GM19238 (cell line): ENCODE data around the gene REG3A.

ENCODE experiments used
- DNase-seq: peaks from one replicate; pipeline ENCODE4 v3.0.0; 2011; ENCODE audit warnings: low spot score; ENCODE audit not compliant: insufficient read length

REG3A gene

DNA sequence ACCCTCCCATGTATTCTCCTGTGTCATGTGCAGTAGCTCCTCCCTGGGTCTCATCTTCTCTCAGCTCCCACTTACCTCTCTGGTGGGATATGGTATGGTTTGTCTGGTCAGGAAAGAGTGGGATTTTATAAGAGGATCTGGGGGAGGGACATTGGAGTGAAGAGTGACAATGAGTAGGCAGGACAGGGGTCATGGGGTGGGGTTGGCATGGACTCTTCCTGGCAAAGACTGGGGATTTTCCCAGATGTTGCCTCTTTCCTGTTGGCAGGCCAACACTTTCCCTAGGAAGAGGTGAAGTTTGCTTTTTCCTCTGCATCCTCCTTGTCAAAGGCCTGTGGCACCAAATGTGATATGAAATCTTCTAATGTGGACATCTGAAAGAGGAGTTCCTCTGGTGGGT lies at the start of gene REG3A:
REG3A (minus strand) TSS at position 101 of the 400 bp plus-strand sequence. CDS start 348 bp downstream, outside the sequence.
- DNase-seq: no peak

DNA sequence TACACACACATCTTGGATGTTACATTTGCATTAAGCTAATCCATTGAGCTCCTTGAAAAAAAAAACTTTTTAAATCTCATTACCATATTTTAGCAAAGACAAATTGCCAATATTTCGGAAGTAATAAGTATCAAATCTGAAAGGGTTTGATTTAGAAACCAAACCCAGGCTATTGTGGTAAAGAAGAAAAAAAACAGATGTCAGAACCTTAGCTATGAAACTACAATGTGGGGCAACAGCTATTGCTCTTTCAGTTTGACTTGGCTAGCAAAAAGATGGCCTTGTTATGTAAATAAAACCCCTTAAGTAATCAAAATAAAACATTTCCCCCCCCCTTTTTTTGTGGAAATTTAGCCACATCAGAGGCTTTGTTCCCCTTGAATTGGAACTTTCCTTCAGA lies 41.2 kb upstream of the REG3A start:
- no peak for DNase-seq

DNA sequence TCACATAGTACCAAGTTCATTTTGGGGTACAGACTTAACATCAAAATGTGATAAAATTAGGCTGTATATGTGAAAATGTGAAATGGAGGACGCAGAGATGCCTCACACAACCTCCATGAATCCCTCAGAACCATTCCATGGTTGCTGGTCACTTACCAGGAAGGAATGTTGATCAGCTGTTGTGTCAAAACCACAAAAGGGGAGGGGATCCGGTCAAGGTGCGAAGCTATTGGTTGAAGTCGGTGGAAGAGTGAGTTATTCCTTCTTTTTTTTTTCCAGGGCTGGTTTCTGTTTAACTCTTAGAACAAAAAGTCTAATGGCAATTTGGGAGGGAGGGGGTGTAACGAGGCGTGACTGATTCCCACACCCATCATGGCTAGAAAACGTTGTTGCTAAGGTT lies 32.3 kb upstream of the REG3A start:
- DNase-seq: no peak

DNA sequence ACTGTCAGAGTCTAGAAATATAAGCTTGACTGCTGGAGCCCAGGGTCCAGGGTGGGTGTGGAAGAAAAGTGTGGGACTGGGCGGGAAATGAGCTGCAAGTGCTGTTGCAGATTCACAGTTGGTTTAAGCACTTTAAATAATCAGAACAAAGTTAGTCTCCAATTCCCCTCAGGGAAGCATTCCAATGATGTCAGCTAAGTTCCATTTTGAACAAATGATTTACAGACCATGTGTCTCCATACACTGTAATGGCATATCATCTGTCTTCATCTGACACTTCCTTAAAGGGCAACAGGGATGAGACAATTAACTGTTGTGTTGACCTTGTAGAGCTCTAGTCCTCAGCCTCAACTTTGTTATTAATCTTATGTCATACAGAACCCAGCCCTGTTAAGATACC lies 31.5 kb upstream of the REG3A start:
- DNase-seq: no peak

DNA sequence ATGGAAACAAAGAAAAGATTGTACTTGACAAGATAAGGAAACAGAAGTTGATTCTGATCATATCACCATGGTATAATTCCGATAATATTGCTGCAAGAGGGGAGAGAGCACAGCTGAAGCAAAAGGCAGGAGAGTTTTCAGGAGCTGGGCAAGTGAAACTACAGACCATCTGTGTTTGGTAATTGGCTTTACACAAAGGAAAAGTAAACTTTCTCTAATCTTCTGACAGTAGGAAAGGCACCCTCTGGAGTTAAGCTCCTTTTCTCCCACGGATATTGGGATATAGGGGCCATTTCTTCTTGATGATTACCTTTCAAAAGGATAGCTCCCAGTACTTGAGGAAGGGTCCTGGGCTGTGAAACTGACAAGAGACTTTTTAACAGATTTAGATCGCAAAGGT lies 29.9 kb upstream of the REG3A start:
- no peak for DNase-seq

DNA sequence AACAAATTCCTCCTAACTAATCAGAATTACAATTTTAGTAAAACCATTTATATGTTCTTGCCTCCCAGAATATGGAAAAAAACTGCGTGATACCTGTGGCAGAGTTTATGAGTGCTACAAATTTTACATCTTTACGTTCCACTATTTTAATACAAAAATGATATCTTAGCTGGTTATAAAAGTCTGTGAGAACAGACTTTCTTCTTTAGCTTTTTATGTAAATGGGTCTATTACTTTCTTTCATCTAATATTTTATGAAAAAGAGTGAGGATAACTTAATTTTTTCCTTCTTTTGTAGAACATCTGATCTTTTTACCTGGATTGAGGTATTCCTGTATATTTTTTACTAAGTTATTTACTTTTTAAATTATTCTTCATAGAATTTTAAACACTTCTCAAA lies 22.1 kb upstream of the REG3A start:
- no peak for DNase-seq

DNA sequence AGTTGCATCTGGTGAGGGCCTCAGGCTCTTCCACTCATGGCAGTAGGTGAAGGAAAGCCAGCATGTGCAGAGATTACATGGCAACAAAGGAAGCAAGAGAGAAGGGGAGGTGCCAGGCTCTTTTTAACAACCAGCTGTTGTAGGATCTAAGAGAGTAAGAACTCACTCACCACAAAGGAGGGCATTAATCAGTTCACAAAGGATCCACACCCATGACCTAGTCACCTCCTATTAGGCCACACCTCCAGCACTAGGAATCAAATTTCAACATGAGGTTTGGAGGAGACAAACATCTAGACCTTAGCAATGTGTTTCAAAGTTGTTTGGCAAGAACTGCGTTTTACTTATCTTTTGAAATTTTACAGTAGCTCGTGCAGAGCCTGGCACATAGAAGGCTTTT lies 20.5 kb upstream of the REG3A start:
- no peak for DNase-seq

DNA sequence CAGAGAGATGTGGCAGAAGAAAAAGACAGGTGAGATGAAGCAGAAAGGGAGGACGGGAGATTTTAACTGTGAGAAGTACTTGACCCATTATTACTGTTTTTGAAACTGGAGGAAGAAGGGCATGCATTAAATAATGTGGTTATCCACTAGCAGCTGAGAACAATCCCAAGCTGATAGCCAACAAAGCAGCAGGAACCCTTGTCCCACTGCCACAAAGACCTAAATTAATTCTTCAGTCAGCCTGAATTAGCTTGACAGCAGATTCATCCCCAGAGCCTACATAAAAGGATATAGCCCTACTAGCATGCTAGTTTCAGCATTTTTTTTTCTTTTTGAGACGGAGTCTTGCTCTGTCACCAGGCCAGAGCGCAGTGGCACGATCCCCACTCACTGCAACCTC lies 19.5 kb upstream of the REG3A start:
- no peak for DNase-seq

DNA sequence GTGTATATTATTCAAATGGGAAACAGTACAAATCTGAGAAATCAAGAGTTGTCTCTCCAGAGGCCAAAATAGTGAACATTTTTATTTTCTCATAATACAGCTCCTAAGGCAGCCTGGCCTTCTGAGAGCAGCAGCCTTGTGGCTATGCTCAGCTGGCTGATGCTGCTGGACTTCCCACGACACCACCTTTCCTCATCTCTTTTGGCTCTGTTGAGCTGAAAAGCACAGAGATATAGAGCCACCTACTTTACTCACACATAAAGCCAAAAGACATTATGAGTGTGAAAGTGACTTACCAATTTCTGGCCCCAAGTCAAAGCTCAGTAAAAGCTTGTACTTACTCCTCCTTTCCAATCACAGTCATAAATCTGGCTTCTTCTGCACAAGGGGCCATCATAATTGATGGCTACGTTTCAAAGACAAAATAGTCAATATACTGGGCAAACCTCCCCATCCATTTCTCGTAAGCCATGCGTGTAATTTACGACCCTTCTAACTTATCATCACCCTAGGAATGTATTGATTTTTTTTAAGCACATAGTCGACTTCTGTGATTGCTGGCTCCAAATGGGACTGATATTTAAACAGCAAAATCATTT lies 18.6 kb upstream of the REG3A start:
- no peak for DNase-seq

DNA sequence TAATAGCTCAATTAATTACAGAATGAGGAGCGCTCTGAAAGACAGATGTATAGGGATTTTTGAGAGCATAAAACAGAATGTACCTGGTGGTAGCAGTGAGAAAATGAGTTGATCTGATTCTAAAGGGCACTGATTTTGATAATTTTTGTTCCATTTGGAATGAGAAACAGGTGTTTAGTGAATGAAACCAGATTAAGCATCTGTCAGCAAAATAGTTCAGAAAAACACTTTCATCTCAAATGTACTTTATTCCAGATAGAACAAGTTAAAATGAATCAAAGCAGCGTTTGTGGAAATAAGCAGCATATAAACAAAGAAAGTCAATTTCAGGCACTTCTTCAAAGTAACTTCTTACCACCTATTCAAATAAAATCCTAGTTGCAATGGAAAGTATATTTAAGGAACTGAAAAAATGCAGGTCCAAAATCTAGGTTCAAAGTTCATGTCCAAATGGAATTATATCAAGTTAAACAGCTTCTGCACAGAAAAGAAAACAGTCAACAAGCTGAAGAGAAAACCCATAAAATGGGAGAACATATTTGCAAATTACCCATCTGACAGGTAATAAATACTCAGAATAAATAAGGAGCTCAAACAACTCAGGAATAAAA lies 11.9 kb upstream of the REG3A start:
- DNase-seq: no peak

DNA sequence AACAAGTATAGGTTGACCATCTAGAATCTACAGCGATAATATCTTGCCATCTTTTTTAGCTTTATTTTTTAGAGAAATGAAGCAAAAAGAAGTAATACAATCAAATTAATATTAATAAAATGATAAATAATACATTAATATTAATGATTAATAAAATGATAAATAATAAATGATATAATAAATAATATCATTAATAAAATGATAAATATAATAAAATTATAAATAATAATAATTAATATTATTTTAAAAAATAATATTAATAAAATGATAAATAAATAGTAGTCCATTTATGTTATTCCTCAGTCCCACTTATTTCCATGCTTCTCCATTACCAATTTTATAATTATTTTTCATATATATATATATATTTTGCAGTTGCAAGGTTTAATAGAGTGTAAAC lies 3.2 kb upstream of the REG3A start:
- no peak for DNase-seq

DNA sequence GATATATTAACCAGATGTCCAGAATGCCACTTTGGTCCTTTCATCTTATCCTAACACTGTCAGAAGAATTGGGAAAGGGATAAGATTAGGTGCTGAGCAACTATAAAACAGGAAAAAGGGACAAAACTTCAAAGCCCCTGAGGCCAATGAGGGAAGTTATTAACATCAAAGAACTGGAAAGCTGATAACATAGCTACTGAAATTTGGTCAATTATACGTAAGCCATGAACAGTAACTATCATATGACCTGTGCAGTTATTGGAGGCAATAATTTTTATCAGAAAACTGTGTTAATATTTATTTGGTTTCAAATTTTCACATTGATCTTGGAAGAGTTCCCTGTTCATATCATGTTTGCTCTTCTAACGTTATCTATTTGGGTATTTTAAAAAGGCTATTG lies 2.6 kb upstream of the REG3A start:
- no peak for DNase-seq

DNA sequence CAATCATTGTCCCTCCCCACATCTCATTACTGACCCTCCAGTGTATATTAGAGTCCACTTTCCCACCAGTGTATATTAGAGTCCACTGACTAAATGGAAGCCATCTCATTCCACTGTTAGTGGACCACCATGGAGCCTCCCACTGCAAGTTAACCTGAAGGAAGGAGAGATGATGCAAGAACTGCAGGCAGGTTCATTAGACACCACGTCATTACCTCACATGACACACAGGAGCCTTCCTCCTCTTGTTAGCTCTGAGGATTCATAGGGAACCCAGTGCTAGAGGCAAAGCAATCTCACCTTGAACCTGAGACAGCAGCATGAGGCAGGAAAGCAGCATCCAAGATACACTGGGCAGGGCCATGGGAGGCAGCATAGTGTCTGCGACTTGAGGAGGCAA lies 523 bp downstream of the REG3A start:
- DNase-seq: no peak

DNA sequence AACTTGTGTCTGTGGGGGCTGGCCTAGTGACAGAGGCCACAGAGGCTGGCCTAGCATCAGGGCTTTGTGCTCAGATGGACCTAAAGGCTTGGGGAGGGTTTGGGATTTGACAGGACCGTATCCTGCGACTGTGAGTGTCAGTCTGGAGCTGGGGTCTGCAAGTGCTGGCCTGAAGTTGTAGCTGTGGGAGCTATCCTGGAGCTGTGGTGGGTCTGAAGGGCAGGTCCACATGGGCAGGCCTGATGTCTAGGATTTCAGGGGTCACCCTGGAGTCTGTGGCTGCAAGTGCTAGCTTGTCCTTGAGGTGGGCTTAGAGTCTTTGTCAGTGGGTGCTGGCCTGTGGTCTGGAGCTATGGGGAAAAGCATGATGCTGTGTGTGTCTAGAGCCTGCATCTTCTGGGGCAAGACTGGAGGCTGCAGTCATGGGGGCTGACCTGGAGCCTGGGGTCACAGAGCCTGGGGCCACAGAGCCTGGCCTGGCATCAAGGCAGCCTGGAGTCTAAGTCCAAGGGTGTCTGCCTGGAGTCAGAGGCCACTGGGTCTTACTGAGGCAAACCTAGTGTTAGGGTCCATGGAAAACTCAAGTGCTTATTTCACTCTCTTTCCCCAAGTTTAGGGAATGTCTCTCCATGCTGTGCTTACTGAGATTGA lies 3.6 kb downstream of the REG3A start:
- DNase-seq: no peak

DNA sequence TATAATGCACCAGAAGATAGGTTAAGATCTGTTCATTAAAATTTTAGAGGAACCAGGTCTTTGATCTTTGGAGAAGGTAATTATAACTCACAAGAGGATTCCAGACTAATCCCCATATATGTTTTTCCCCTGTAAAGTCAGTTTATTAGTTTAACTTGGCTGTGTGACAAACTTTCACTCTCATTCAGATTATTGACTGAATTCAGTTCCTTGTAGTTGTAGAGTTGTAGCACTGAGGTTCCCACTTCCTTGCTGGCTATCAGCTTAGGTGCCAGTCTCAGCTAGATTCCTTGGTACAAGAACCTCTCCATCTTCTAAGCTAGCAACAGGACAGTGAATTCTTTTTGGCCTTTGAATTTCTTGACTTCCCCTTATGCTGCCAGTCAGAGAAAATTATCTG lies 20.1 kb downstream of the REG3A start:
- DNase-seq: no peak

DNA sequence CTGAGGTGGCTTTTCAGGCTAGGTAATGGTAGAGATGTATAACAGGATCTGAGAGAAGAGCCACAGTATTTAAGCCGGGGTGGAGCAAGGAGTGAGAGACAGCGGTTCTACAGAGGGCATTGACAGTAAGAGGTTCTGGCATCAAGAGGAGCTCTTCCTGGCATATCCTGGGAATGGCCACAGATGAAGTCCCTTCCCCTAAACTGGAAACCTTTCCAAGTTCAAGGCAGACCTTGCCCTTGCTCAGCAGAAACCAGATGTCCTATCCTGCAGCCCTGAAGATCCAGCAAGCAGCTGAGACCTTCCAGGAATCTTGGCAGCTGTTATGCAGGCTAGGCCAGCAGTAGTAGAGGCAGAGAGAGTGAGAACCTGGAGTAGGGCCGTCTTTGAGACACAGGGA lies 21.2 kb downstream of the REG3A start:
- no peak for DNase-seq

DNA sequence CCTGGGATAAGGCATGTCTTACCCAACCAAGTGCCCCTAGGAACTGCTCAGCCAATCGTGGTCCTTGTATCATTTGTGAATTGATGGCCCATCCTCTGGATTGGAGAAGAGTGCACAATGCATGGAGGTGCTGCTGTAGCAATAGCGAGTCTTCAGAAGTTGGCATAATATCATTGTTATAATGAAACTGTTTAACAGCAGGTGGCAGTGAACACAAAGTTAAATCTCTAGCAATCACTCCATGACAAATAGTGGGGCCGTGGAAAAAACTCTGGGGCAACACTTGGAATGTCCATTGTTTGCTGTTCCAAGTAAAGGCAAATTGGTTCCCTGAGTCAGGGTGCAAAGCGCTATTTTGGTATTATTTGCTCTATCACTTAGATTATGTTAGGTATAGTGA lies 27.9 kb downstream of the REG3A start:
- no peak for DNase-seq

DNA sequence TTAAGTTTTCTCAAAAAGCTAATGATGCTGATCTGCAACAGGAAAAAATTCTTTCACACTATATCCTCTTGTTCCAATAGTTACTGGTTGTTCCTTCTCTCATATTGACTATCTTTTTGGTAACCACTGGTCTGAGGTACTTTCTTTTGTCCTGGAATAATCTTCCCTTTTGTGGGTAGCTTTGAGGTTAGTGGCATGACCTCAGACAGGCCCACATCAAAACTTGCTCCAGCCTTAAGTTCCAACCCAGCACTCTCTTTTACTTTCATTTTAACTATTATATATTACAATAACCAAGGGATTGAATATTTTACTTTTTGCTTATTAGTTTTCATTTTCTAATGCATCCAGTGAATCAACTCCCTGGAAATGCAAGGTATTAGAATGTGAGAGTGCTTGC lies 29.7 kb downstream of the REG3A start:
- no peak for DNase-seq

DNA sequence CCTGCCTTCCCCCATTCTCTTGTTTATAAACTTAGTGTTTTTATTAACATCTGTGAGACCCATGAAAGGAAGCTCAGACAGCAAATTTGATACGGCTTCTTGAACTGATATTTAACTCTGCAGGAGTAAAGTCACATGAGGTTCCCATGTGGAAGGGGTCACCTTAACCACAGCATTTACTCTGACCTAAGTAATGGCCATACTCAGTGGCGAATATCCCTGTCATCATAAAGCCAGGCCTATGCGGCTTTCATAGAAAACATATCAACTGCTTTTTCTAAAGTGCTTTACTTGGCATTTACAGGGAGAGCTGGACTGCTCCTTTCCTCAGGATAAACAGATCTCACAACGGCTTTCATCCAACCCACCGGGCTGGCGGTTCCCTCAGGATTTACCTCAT lies 30.3 kb downstream of the REG3A start:
- DNase-seq: no peak

DNA sequence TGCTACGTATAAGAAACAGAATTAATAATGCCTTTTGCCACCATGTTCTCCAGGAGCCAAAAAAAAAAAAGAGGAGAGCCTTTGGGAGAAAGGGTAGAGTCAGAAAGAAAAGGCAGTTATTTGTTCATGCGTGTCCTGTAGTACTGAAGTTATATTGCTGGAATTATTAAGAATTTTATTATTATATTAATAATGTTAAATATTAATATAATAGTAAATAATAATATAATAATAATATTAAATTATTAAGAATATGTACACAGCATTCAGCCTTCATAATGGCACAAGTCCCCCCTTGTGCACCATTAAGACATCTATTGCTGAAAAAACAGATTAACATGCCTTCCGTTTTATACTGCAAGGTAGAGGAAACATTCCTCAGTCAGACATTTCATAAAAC lies 31.1 kb downstream of the REG3A start:
- no peak for DNase-seq

DNA sequence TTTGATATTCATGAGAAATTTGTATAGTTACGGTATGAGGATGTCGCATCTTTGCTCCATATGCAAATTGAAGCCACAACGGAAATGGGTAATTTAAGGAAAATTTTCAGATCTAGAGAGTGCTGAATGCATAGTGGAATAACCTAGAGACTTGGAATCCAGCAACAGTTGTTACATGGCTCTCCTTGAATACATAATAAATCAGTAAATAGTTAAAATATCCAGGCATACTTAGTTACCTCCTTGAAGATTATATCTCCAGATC lies 33.9 kb downstream of the REG3A start:
- no peak for DNase-seq

DNA sequence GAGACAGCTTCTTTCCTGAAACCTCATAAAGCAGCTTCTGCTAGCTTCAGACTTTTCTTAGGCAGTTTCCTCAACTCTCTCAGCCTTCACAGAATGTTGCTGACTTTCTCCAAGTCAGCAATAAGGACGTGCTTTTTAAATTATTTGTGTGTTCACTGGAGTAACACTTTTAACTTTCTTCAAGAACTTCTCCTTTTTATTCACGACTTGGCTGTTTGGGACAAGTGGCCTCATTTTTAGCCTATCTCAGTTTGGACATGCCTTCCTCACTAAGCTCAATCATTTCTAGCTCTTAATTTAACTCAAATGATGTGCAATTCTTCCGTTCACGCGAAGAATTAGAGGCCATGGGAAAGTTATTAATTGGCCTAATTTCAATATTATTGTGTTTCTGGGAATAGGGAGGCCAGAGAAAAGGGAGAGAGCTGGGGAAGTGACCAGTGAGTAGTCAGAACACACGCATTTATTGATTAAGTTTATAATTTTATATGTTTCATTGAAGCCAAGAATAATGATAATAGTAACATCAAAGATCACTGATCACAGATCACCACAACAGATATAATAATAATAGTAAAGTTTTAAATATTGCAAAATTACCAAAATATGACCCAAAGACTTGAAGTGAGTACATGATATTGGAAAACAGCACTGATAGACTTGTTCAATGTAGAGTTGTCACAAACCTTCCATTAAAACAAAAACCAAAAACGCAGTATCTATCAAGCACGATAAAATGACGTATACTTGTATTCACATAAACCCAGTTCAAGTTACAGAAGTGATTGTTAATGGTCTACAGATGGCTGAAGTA lies 34.4 kb downstream of the REG3A start:
- DNase-seq: no peak

DNA sequence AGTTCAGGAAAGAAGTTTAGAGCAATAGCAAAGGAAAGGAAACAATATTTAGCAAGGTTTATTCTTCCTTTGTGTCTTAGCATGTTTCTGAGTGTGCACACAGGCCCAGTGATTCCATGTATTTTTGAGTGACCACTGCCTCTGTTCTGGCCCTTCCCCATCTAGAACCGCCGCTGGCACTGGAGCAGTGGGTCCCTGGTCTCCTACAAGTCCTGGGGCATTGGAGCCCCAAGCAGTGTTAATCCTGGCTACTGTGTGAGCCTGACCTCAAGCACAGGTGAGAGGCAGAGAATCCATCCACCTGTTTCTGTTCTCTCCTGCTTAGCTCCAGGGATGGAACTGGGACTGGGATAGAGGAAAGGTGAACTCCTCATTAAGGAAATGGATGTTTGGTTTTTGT lies 36.9 kb downstream of the REG3A start:
- no peak for DNase-seq
